HG03060 (cell line): ENCODE results near the gene ADGRD1.
"Not testable (repeated sequence)": the region's sequence is repeated elsewhere in the genome, so short reads cannot be mapped to it uniquely, and the experiment has no call there.

ENCODE experiments used
- ATAC-seq: cut with Tn5 transposase; IDR thresholded peaks from one replicate; pipeline ENCODE4 v1.9.1; 2021; ENCODE audit warnings: low read depth, moderate number of reproducible peaks; ENCODE audit not compliant: unreplicated experiment

The ADGRD1 gene

GRCh38 chr12:131113568-131114270, 160.0 kb downstream of the ADGRD1 start:
- no peak for ATAC-seq

DNA sequence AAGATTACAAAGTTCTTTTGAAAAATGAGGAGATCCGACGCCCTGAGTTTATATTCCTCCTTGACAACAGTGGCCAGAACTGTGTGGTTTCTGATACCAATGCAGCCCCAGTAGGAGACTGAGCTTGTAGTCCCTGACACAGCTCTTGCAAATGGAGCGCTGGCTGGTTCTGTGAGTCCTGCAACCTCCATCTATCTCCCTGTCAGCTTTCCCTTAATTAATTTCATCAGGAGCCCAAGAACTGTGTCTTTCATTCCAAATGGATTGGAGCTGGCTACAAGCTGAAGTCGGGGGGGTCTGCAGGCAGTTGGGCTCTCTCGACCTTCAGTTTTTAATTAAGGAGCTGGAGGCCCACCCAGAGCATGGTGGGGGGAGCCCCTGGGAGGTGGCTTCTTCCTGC, 160.6 kb downstream of the ADGRD1 start:
- ATAC-seq = no peak

- ATAC-seq = no peak
Observed at GRCh38 chr12:131114942-131115584, 161.4 kb downstream of the ADGRD1 start.

DNA sequence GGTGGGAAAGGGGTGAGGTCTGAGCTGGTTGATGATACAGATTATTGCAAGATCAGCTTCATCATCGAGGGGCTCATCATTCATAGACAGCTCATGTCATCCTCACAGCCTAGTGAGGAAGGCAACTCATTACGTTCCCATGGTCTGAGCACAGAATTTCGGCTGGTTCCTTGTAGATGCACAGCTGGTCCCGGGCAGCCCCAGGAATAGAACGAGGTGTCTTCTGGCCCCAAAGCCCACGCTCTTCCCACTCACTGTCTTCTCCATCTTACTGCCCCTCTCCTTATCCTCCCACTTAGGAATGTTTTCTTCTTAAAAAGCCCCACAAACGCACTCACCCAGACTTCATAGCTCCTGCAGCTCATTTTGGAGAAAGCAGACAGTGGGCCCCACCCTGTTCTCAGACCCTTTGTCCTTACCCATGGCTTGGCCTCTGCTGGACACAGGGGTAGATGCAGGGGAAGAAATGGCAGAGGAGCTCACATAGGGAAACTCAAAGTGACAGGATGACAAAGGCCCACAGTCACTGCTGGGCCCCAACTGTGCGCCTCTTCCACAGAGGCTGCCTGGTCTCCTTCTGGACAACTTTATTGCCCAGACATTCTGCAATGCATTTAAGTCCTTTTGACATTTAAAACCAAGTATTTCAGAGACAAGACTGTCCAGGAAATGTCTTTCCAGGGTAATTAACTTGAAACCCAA, 162.2 kb downstream of the ADGRD1 start:
- no peak for ATAC-seq

DNA sequence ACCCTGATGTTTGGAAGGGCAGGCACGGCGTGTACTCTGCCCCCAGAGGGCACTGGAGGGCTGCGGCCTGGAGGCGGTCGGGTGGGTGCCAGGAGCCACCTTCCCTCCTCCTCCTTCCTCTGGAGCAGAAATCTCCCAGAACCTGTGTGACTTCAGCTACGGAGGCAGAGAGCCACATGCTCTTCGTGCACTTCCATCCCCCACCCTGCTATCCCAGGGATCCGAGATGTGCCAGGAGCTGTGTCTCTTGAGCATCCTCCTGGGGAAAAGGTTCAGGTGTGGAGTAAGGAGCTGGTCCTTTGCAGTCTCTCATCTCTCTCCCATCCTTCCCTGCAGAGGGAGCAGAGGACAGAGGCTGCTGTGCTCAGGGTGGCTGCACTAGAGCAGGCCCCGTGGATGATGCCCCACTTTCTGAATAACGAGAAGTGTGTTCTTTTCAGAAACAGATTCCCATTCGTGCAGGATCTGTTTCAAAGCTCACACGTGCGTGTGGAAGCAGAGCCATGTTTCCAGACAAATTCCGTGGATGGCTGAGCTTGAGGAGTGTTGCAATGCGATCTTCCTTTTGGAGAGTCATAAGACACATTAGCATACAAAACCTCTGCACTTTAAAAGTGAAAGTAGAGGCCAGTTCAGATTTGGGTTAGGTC, 162.9 kb downstream of the ADGRD1 start:
- ATAC-seq = no peak

DNA sequence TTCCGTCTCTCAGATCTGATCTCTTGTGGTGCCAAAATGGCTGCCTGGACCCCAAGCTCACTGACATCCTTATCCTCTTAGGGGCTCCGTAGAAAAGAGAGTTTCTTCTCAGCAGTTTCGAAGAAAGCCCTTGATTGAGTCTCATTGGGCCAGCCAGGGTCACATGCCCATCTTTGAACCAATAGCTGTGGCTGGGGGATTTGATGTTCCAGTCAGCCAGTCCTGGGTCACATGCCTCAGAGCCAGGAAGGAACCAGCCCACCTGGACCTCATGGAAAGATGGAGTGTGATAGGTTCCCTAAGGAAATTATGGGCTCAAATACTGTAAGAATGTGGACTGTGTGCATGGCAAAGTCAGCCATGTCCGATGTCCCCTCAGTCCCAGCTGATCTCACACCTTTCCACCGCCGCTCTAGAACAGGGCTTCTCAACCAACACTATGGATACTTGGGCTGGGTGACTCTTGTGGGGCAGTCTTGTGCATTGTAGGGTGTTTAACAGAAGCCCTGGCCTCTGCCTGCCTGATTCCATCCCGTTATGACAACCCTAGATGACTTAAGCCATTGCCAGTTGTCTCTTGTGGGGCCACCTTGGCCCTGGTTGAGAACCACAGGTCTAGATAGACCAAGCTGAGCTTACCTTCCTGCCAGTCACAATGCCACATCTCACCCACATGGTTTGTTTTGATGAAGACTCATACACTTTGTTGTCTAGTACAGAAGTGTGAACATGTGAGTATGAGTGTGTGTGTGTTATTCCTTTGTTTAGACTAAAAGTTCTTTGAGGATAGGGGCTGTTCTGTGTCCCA, 163.9 kb downstream of the ADGRD1 start:
- no peak for ATAC-seq

DNA sequence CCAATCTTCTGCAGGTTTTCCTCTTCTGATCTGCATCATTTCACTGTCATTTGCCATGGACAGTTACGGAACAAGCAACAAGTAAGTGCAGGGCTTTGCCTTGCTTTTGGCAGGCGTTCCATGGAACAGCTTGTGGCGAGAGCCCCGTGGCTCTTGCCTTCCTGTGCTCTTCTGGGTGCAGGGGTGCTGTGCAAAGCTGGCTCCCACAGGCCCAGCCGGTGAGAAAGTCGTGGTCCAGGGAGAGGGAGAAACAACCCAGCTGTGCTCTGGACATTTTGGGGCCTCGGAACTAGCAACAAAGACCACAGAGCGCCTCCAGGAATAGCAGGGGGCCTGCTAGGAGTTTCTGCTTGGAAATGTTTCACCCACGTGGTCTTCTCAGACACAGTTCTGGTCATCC, 164.7 kb downstream of the ADGRD1 start:
- ATAC-seq = no peak

DNA sequence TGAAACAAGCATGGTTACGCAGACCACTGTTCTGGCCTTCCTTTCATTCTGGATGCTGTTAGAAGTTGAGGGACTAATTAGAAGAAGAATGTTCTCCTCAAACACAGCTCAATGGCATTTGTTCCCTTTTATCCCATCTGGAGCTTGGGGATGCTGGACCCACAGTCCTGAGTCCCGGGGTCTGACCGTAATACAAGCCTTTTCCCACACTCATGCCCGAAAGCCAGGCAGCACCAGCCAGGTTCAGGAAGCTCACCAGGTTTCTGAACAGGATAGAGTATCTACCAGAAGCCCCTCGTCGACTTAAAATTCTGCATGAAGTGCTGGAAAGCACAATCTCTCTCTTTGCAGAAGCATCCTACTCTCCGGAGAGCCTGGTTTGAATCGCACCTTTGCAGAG, 165.6 kb downstream of the ADGRD1 start:
- ATAC-seq = not testable (repeated sequence)

- ATAC-seq = no peak
Observed at GRCh38 chr12:131119936-131120335, 166.2 kb downstream of the ADGRD1 start.

GRCh38 chr12:131120831-131121271, 167.1 kb downstream of the ADGRD1 start:
- no peak for ATAC-seq

GRCh38 chr12:131121705-131122405, 168.1 kb downstream of the ADGRD1 start:
- ATAC-seq = no peak

GRCh38 chr12:131122631-131123030, 168.9 kb downstream of the ADGRD1 start:
- ATAC-seq = no peak

- ATAC-seq = no peak
Observed at GRCh38 chr12:131123817-131124216, 170.1 kb downstream of the ADGRD1 start.

DNA sequence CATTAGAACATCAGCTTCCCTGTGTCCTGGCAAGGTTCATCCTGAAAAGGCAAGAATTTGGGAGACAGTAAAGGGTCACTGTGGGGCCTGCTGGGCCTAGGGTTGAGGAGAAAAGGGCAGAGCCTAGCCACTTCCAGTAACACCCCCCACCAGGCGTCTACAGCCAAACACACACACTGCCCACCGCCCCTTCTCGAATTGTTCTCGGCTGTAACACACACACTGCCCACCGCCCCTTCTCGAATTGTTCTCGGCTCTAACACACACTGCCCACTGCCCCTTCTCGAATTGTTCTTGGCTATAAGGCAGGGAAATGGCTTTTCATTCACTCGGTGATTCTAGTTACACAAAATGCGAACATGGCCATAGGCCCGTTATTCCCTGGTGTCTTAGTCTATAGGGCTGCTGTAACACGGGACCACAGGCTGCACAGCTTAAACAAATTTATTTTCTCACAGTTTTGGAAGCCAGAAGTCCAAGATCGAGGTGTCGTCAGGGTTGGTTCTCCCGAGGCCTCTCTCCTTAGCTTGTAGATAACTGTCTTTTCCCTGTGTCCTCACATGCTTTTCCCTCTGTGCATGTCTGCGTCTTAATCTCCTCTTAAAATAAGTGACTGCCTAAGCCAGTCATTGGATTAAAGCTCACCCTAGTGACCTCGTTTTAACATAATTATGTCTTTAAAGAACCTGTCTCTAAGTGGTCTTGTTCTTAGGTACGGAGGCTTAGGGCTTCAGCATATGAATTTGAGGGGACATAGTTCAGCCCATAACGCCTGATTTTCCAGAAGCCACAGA, 171.0 kb downstream of the ADGRD1 start:
- ATAC-seq = no peak

- no peak for ATAC-seq
Observed at GRCh38 chr12:131126662-131127173, 173.0 kb downstream of the ADGRD1 start.

GRCh38 chr12:131128556-131128955, 174.8 kb downstream of the ADGRD1 start:
- no peak for ATAC-seq

- ATAC-seq = not testable (repeated sequence)
Observed at GRCh38 chr12:131128966-131129619, 175.4 kb downstream of the ADGRD1 start.

GRCh38 chr12:131129839-131130238, 176.1 kb downstream of the ADGRD1 start:
- no peak for ATAC-seq
